SK-N-SH (cell line): ENCODE measurements around the gene PRKCG.

Source experiments
- CTCF ChIP-seq: fragments of 200-600 bp; sonication (generic); IDR thresholded peaks from 2 replicates; pipeline ENCODE4 v1.6.1; 2017; ENCODE audit warnings: antibody characterized with exemption, mild to moderate bottlenecking, moderate library complexity
- EP300 ChIP-seq, 2 experiments: IDR thresholded peaks; 2 replicates each; pipeline versions ENCODE4 v1.4.0 to v1.6.1; 2012; ENCODE audit warnings: borderline replicate concordance in 1 of 2, low read depth in 1 of 2, low read length in 1 of 2
- EZH2phosphoT487 ChIP-seq: fragments of 200-600 bp; sonication (generic); IDR thresholded peaks from 2 replicates; pipeline ENCODE4 v1.6.1; 2017; ENCODE audit warnings: low read depth, mixed run types, mild to moderate bottlenecking, antibody characterized with exemption, moderate library complexity, borderline replicate concordance
- MAX ChIP-seq: IDR thresholded peaks from 2 replicates; pipeline ENCODE4 v1.4.0; 2012; ENCODE audit warnings: low read depth
- MXI1 ChIP-seq: IDR thresholded peaks from 2 replicates; pipeline ENCODE4 v1.6.1; 2012; ENCODE audit warnings: mild to moderate bottlenecking, low read depth, low read length, improper control_type of control experiment
- POLR2AphosphoS5 ChIP-seq: IDR thresholded peaks from 2 replicates; pipeline ENCODE4 v1.6.1; 2012; ENCODE audit warnings: low read depth, low read length
- RCOR1 ChIP-seq: fragments of 150-350 bp; IDR thresholded peaks from 2 replicates; pipeline ENCODE4 v1.6.1; 2017; ENCODE audit warnings: antibody characterized with exemption, low read length

GRCh38 chr19:53909471-53910169 is 27.6 kb downstream of the PRKCG start:
- TF ChIP-seq POLR2AphosphoS5 (no peak), MAX (no peak), EP300 (IDR thresholded peaks at IDR 0.05; ENCODE audit: borderline replicate concordance in 1 of 2, low read depth in 1 of 2, low read length in 1 of 2) (no peak), MXI1 (no peak), EZH2phosphoT487 (no peak), CTCF (no peak), RCOR1 (no peak)
